Cardiac muscle cell (in vitro differentiated cells and primary cell): ENCODE results near the gene MTERF4. TPM values are rescaled to one million over a fixed set of nuclear protein-coding genes. Genes with fewer than 3 reads are reported as not detected.

Experiments
- DNase-seq, 2 donors: peaks; one replicate each; pipeline versions ENCODE4 v3.0.0 to v3.0.0-alpha.2; 2010 to 2017; ENCODE audit warnings: low read depth in 1 of 2, low spot score in 1 of 2
- H3K27ac ChIP-seq: fragments of 200-600 bp; sonication (generic); 2 replicates; pipeline ENCODE4 v1.5.1; 2016
- H3K27me3 ChIP-seq: fragments of 200-600 bp; sonication (generic); 2 replicates; pipeline ENCODE4 v1.6.0; 2016; ENCODE audit warnings: control low read depth
- H3K36me3 ChIP-seq: fragments of 200-600 bp; sonication (generic); 2 replicates; pipeline ENCODE4 v1.5.1; 2016; ENCODE audit warnings: control low read depth
- H3K4me1 ChIP-seq: fragments of 200-600 bp; sonication (generic); 2 replicates; pipeline ENCODE4 v1.8.1; 2017; ENCODE audit warnings: low read depth, mild to moderate bottlenecking, mixed run types
- H3K4me3 ChIP-seq: fragments of 200-600 bp; sonication (generic); 2 replicates; pipeline ENCODE4 v1.5.1; 2016; ENCODE audit warnings: mild to moderate bottlenecking
- H3K9me3 ChIP-seq: fragments of 200-600 bp; sonication (generic); 2 replicates; pipeline ENCODE4 v1.5.1; 2017; ENCODE audit warnings: low read depth, mild to moderate bottlenecking, control low read depth
- CTCF ChIP-seq: IDR thresholded peaks from 2 replicates; pipeline ENCODE4 v1.5.1; 2012; ENCODE audit warnings: low read depth, mild to moderate bottlenecking, low read length
- polyA plus RNA-seq: library from polyadenylated mRNA; unstranded; fragments of >200 nt; fragmentation: Nextera tagmentation; extraction: Ambion mirVana; gene quantifications from 2 replicates; pipeline ENCODE4 v1.2.1, GENCODE V29; 2016
- total RNA-seq: library from RNA; depleted of rRNA; stranded (reverse); fragments of >200 nt; gene quantifications from 2 replicates; pipeline ENCODE4 v1.2.3, GENCODE V29; 2016

Gene MTERF4
- total and polyA plus RNA-seq, 2 experiments from 2014 or later = 26.9 to 105 TPM

- no peaks in the 10 kb centered on the region for H3K36me3 ChIP-seq
- TF ChIP-seq CTCF = no peak
- H3K9me3 ChIP-seq = no peaks in the 10 kb centered on the region
These were observed 52.1 kb downstream of the MTERF4 start for GRCh38 chr2:241049739-241050623.

GRCh38 chr2:241048949-241049343, 53.1 kb downstream of the MTERF4 start:
- Histone ChIP-seq H3K27ac (no peak overlapping the region), H3K9me3 (no peaks in the 10 kb centered on the region), H3K36me3 (no peaks in the 10 kb centered on the region), H3K4me1 (no peaks in the 10 kb centered on the region), H3K4me3 (no peak overlapping the region), H3K27me3 (no peaks in the 10 kb centered on the region)
- no peak for TF ChIP-seq CTCF
- no peak for DNase-seq

More at GRCh38 chr2:241049739-241050623, 52.1 kb downstream of the MTERF4 start:
- Histone ChIP-seq H3K27ac (no peak overlapping the region), H3K27me3 (no peaks in the 10 kb centered on the region), H3K4me3 (no peak overlapping the region), H3K4me1 (no peaks in the 10 kb centered on the region)
- peak; percentile 38 to 77 for DNase-seq

- Histone ChIP-seq H3K27me3 (no peaks in the 10 kb centered on the region), H3K4me3 (no peak overlapping the region), H3K27ac (no peak overlapping the region), H3K4me1 (no peaks in the 10 kb centered on the region), H3K36me3 (no peaks in the 10 kb centered on the region), H3K9me3 (no peaks in the 10 kb centered on the region)
- no peak for DNase-seq
- TF ChIP-seq CTCF = no peak
These were observed 53.7 kb downstream of the MTERF4 start for GRCh38 chr2:241048149-241048948.

- no peak overlapping the region for H3K4me3 ChIP-seq
- no peak for DNase-seq
- no peak for TF ChIP-seq CTCF
- no peaks in the 10 kb centered on the region for H3K36me3 ChIP-seq
- no peaks in the 10 kb centered on the region for H3K27me3 ChIP-seq
- H3K9me3 ChIP-seq = no peaks in the 10 kb centered on the region
- H3K4me1 ChIP-seq = no peaks in the 10 kb centered on the region
- H3K27ac ChIP-seq = no peak overlapping the region
These were observed 54.7 kb downstream of the MTERF4 start for GRCh38 chr2:241047253-241048010.

Other genes with a start within 250 kb of the MTERF4 start
- gene AGXT, start 233.5 kb downstream of the MTERF4 start, total RNA-seq = 0.06 and 0.67 TPM in 2 replicates
- 0.75 and 0.99 TPM in 2 replicates for gene AGXT, start 233.5 kb downstream of the MTERF4 start, polyA plus RNA-seq
- 0.07 TPM in 1 of 2 replicates, not detected in the other for gene MAB21L4, start 206.1 kb downstream of the MTERF4 start, total RNA-seq
- not detected in 2 replicates for gene MAB21L4, start 206.1 kb downstream of the MTERF4 start, polyA plus RNA-seq
- not detected in 2 replicates for gene CROCC2, start 196.0 kb downstream of the MTERF4 start, total RNA-seq
- gene CROCC2, start 196.0 kb downstream of the MTERF4 start, polyA plus RNA-seq = not detected in 2 replicates
- gene SNED1, start 103.7 kb downstream of the MTERF4 start, total RNA-seq = 0.09 and 1.2 TPM in 2 replicates
- gene SNED1, start 103.7 kb downstream of the MTERF4 start, polyA plus RNA-seq = 0.41 and 0.76 TPM in 2 replicates
- 8.5 and 11.9 TPM in 2 replicates for gene PASK, start 47.2 kb upstream of the MTERF4 start, total RNA-seq
- 4.7 and 7.0 TPM in 2 replicates for gene PASK, start 47.2 kb upstream of the MTERF4 start, polyA plus RNA-seq
- gene PPP1R7, start 48.2 kb upstream of the MTERF4 start, total RNA-seq = 44.0 and 56.5 TPM in 2 replicates
- gene PPP1R7, start 48.2 kb upstream of the MTERF4 start, polyA plus RNA-seq = 70.1 and 98.4 TPM in 2 replicates
- gene ANO7, start 86.4 kb upstream of the MTERF4 start, total RNA-seq = 2.7 and 2.8 TPM in 2 replicates
- 2.7 and 3.4 TPM in 2 replicates for gene ANO7, start 86.4 kb upstream of the MTERF4 start, polyA plus RNA-seq
- gene HDLBP, start 213.4 kb upstream of the MTERF4 start, total RNA-seq = 313 and 329 TPM in 2 replicates
- gene HDLBP, start 213.4 kb upstream of the MTERF4 start, polyA plus RNA-seq = 261 and 295 TPM in 2 replicates
- 334 and 386 TPM in 2 replicates for gene SEPTIN2, start 213.6 kb upstream of the MTERF4 start, total RNA-seq
- gene SEPTIN2, start 213.6 kb upstream of the MTERF4 start, polyA plus RNA-seq = 627 and 695 TPM in 2 replicates